ENCODE measurements around the gene PRDM11. TPM values are rescaled to one million over a fixed set of nuclear protein-coding genes. Genes with fewer than 3 reads are reported as not detected.
A peak's percentile ranks its signal among the peaks of the same experiment; 100 is the strongest.

Gene PRDM11
- total and polyA plus RNA-seq, 4 donors = 6.1 to 29.6 (median 18.0) TPM

DNA sequence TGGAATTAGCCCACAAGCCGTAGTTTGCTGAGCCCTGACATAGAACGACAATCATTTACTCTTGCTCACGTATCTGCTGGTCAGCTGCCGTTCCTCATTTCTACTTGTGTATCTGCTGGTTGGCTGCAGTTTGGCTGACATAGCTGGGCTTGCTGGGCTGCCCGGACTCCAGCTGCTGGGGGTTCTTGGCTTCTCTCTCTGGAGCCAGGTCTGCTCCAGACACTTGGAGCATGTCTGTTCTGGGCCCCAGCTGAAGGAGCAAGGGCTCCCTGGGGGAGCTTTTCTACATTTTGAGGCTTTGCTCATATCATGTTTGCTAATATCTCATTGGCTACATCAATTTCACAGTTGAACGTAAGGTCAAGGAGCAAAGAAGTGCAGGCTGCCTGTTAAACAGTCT is 47.3 kb downstream of the PRDM11 start:
- Histone ChIP-seq H3K27ac (ENCODE audit: low read depth in 1 of 2, low read length in 2 of 2) (peak overlapping the region in 1 of 2 donors; percentile 56), H3K4me1 (ENCODE audit: control insufficient read depth in 1 of 2, insufficient read depth in 2 of 2, low read length in 2 of 2) (no peaks in the 10 kb centered on the region), H3K36me3 (ENCODE audit: control insufficient read depth in 1 of 2, insufficient read depth in 2 of 2, low read length in 1 of 2) (no peaks in the 10 kb centered on the region), H3K27me3 (ENCODE audit: control insufficient read depth in 1 of 2, insufficient read depth in 2 of 2, low read length in 1 of 2) (no peaks in the 10 kb centered on the region), H3K9me3 (ENCODE audit: control insufficient read depth, low read length) (no peaks in the 10 kb centered on the region), H3K4me3 (ENCODE audit: low read length in 2 of 2) (no peak overlapping the region)
- WGBS, 2 donors = 20 to 33% methylated on average over 6 of the region's 6 CpGs
- intact Hi-C loops (cut with DNase I) = no loop called here
- DNase-seq (no peak), ATAC-seq (ENCODE audit: low FRiP score) (no peak)

DNA sequence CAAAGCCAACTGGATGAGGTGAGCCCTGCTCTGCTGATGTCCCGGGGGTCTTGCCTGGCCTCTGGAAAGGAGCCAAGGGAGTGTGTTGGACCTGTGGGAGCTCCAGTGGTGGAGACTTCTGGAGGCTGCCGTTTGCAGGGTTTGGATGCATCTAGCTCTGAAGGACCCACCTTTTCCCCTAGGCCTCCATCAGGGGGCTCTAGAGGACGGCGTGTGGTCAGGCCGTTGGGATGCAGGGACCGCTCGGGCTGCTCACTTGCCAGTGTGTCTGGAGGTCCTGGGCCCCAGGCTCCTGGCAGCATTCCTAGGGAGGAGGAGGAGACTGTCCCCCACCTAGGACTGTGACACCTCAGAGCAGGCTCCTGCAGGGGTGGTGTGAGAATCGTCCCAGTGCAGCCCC is 58.3 kb downstream of the PRDM11 start:
- intact Hi-C loops (cut with DNase I) = no loop called here
- no peak overlapping the region for H3K27ac ChIP-seq (ENCODE audit: low read depth in 1 of 2, low read length in 2 of 2)
- H3K4me3 ChIP-seq (ENCODE audit: low read length in 2 of 2) = no peak overlapping the region
- H3K9me3 ChIP-seq (ENCODE audit: control insufficient read depth, low read length) = no peaks in the 10 kb centered on the region
- whole genome bisulfite sequencing, 2 donors = 58 to 61% methylated on average over 8 of the region's 8 CpGs
- ATAC-seq (ENCODE audit: low FRiP score) (no peak), DNase-seq (no peak)
- peaks cover 0 to 3% of the 10 kb centered on the region in 2 donors for H3K4me1 ChIP-seq (ENCODE audit: control insufficient read depth in 1 of 2, insufficient read depth in 2 of 2, low read length in 2 of 2)
- no peaks in the 10 kb centered on the region for H3K27me3 ChIP-seq (ENCODE audit: control insufficient read depth in 1 of 2, insufficient read depth in 2 of 2, low read length in 1 of 2)
- H3K36me3 ChIP-seq (ENCODE audit: control insufficient read depth in 1 of 2, insufficient read depth in 2 of 2, low read length in 1 of 2) = no peaks in the 10 kb centered on the region

DNA sequence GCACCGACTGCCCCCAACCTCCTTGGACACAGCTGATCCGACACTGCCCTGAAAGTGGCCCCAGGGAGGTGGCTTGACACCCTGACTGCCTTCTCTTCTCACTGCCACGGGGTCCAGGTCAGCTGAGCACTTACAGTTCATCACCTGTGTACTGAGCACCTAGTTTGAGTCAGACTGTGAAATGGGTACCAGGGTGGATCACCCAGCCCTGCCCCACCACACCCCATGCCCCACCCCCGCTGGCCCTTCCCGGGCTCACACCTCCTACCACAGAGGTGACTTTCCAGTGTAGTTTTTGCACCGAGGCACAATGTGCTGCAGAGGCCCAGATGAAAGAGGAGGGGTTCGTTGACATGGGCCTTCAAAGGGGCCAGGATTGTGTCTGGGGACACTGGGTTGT is 59.5 kb downstream of the PRDM11 start:
- no peak overlapping the region for H3K27ac ChIP-seq (ENCODE audit: low read depth in 1 of 2, low read length in 2 of 2)
- DNase-seq (no peak), ATAC-seq (ENCODE audit: low FRiP score) (no peak)
- no peaks in the 10 kb centered on the region for H3K36me3 ChIP-seq (ENCODE audit: control insufficient read depth in 1 of 2, insufficient read depth in 2 of 2, low read length in 1 of 2)
- 77 to 83% methylated on average over 7 of the region's 7 CpGs for WGBS, 2 donors
- no peak overlapping the region for H3K4me3 ChIP-seq (ENCODE audit: low read length in 2 of 2)
- no peaks in the 10 kb centered on the region for H3K27me3 ChIP-seq (ENCODE audit: control insufficient read depth in 1 of 2, insufficient read depth in 2 of 2, low read length in 1 of 2)
- intact Hi-C loops (cut with DNase I) = no loop called here
- H3K4me1 ChIP-seq (ENCODE audit: control insufficient read depth in 1 of 2, insufficient read depth in 2 of 2, low read length in 2 of 2) = peaks cover 0 to 3% of the 10 kb centered on the region in 2 donors
- no peaks in the 10 kb centered on the region for H3K9me3 ChIP-seq (ENCODE audit: control insufficient read depth, low read length)

DNA sequence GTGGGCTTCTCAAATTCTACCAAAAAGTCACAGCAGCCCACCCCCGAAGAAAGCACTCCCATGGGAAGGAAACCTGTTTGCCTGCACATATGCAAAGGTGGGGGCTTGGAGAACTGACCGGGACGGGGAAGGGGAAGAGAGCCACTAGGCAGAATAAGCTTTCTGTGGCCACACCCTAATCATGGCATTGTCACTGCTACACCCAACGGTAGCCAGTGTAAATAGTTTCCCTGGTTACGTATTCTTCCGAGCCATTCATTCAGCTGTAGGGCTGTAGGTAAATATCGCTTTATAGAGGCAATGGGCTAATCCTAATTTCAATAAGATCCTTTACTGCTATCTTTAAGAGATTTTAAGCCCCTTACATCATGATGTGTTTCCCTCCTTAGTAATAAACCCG is 61.7 kb downstream of the PRDM11 start:
- Histone ChIP-seq H3K27me3 (ENCODE audit: control insufficient read depth in 1 of 2, insufficient read depth in 2 of 2, low read length in 1 of 2) (no peaks in the 10 kb centered on the region), H3K4me1 (ENCODE audit: control insufficient read depth in 1 of 2, insufficient read depth in 2 of 2, low read length in 2 of 2) (no peaks in the 10 kb centered on the region), H3K36me3 (ENCODE audit: control insufficient read depth in 1 of 2, insufficient read depth in 2 of 2, low read length in 1 of 2) (peaks cover 2% of the 10 kb centered on the region in 2 donors), H3K9me3 (ENCODE audit: control insufficient read depth, low read length) (no peaks in the 10 kb centered on the region), H3K4me3 (ENCODE audit: low read length in 2 of 2) (no peak overlapping the region), H3K27ac (ENCODE audit: low read depth in 1 of 2, low read length in 2 of 2) (peak overlapping the region in 1 of 2 donors; percentile 5)
- WGBS, 2 donors = 84 to 88% methylated on average over 8 of the region's 8 CpGs
- no peak for DNase-seq
- ATAC-seq (ENCODE audit: low FRiP score) = no peak
- intact Hi-C loops (cut with DNase I) = no loop called here

DNA sequence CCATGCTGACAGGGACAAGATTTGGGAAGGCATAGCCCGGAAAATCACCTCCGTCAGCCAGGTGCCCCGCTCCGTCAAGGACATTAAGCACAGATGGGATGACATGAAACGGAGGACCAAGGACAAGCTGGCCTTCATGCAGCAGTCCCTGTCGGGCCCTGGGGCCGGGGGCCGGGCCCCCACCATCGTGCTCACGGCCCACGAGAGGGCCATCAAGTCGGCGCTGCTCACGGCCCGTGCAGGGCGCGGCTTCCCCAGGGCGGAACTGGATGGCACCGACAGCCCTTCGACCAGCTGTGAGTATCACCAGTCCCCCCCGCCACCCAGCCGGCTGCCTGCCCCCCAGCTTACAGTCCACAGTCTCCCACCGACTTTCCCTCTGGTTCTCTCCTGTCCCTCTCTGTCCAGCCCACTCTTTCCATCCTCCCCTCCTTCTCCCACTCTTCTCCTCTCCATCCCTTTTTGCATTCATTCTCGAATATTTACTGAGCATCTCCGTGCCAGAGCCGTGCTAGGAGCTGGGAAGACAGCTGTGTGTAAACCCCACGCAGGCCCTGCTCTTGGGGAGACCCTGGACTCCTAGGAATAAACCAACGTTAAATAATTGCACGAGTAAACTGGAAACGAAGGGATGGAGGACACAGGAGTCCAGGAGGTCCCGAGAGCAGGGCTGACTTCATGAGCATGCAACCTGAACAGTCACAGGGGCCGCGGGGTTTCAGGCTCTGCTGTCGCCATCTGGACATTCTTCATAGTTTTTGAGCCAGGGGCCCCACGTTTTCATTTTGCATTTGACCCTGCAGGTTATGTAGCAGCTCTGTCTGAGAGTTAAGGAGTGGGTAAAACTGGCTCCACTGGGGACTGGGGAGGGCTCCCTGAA is 62.8 kb downstream of the PRDM11 start:
- WGBS, 2 donors = 62 to 65% methylated on average over 29 to 35 of the region's 35 CpGs
- ATAC-seq (ENCODE audit: low FRiP score) (peak; percentile 1), DNase-seq (no peak)
- no peaks in the 10 kb centered on the region for H3K4me1 ChIP-seq (ENCODE audit: control insufficient read depth in 1 of 2, insufficient read depth in 2 of 2, low read length in 2 of 2)
- H3K9me3 ChIP-seq (ENCODE audit: control insufficient read depth, low read length) = no peaks in the 10 kb centered on the region
- no peaks in the 10 kb centered on the region for H3K27me3 ChIP-seq (ENCODE audit: control insufficient read depth in 1 of 2, insufficient read depth in 2 of 2, low read length in 1 of 2)
- peaks cover 2% of the 10 kb centered on the region in 2 donors for H3K36me3 ChIP-seq (ENCODE audit: control insufficient read depth in 1 of 2, insufficient read depth in 2 of 2, low read length in 1 of 2)
- H3K27ac ChIP-seq (ENCODE audit: low read depth in 1 of 2, low read length in 2 of 2) = peak overlapping the region; percentile 28 to 88
- no peak overlapping the region for H3K4me3 ChIP-seq (ENCODE audit: low read length in 2 of 2)
- intact Hi-C loops (cut with DNase I) = no loop called here

DNA sequence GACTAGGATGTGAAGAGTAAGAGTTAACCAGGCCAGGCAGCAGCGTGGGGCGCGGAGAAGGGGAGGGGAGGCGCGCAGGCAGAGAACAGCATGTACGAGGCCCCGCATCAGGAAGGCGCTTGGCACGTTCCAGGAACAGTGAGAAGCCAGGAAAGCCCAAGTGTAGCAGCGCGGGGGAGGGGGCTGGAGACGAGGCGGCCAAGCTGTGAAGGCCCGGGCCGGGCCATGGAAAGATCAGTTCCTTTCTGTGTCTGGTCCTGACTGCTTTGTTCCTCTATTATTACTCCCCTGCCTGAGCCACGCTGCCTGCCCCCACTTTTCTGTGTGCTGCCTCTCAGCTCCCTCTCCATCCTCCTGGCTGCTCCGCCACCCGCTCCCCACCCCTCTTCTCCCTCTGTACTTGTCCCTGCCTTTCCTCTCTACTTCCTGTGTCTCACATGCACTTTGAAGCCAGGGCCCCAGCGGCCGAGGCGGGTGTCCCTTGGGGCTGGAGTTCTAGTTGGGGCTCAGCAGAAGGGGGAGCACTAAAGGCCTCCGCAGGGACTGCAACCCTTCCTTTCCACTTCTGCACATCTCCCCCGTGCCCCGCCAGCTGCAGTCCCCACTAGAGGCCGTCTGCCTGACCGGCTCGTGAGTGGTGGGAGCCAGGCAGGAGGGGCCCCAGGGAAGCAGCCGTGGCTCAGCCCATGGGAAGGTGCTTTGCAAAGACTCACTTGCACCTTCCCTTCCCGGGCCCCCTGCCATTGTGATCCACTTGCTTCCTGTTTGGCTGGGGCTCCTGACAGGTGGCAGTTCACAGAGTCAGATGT is 63.7 kb downstream of the PRDM11 start:
- Histone ChIP-seq H3K9me3 (ENCODE audit: control insufficient read depth, low read length) (no peaks in the 10 kb centered on the region), H3K36me3 (ENCODE audit: control insufficient read depth in 1 of 2, insufficient read depth in 2 of 2, low read length in 1 of 2) (peaks cover 2% of the 10 kb centered on the region in 2 donors), H3K4me3 (ENCODE audit: low read length in 2 of 2) (no peak overlapping the region), H3K27me3 (ENCODE audit: control insufficient read depth in 1 of 2, insufficient read depth in 2 of 2, low read length in 1 of 2) (no peaks in the 10 kb centered on the region), H3K4me1 (ENCODE audit: control insufficient read depth in 1 of 2, insufficient read depth in 2 of 2, low read length in 2 of 2) (no peaks in the 10 kb centered on the region), H3K27ac (ENCODE audit: low read depth in 1 of 2, low read length in 2 of 2) (peak overlapping the region; percentile 65 to 97)
- ATAC-seq (ENCODE audit: low FRiP score) (peak; percentile 92), DNase-seq (peak; percentile 86 to 94)
- 4 to 7% methylated on average over 26 to 29 of the region's 29 CpGs for WGBS, 2 donors
- intact Hi-C loops (cut with DNase I) = no loop called here

DNA sequence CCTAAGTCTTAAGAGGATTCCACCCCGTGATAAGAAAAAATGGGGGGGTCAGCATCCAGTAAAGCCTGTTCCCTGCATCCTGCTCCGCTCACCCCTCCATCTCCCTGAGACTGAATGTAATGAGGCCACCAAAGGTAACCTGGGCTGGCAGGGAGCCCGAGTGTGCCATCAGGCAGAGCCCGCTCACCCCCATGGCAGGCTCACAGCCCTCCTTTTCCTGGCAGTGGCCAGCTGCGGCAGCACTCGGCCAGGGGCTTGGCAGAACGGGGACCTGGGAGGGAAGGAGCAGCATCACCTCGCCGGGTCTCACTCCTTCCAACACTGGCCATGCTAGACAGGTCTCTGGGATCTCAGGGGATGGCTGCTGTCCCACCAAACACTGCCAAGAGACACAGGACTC is 64.4 kb downstream of the PRDM11 start:
- intact Hi-C loops (cut with DNase I) = no loop called here
- peaks cover 2% of the 10 kb centered on the region in 2 donors for H3K36me3 ChIP-seq (ENCODE audit: control insufficient read depth in 1 of 2, insufficient read depth in 2 of 2, low read length in 1 of 2)
- WGBS, 2 donors = 53 to 63% methylated on average over 9 of the region's 9 CpGs
- no peaks in the 10 kb centered on the region for H3K9me3 ChIP-seq (ENCODE audit: control insufficient read depth, low read length)
- H3K27me3 ChIP-seq (ENCODE audit: control insufficient read depth in 1 of 2, insufficient read depth in 2 of 2, low read length in 1 of 2) = no peaks in the 10 kb centered on the region
- ATAC-seq (ENCODE audit: low FRiP score) (no peak), DNase-seq (no peak)
- H3K4me1 ChIP-seq (ENCODE audit: control insufficient read depth in 1 of 2, insufficient read depth in 2 of 2, low read length in 2 of 2) = no peaks in the 10 kb centered on the region
- H3K27ac ChIP-seq (ENCODE audit: low read depth in 1 of 2, low read length in 2 of 2) = peak overlapping the region; percentile 65 to 97
- no peak overlapping the region for H3K4me3 ChIP-seq (ENCODE audit: low read length in 2 of 2)

DNA sequence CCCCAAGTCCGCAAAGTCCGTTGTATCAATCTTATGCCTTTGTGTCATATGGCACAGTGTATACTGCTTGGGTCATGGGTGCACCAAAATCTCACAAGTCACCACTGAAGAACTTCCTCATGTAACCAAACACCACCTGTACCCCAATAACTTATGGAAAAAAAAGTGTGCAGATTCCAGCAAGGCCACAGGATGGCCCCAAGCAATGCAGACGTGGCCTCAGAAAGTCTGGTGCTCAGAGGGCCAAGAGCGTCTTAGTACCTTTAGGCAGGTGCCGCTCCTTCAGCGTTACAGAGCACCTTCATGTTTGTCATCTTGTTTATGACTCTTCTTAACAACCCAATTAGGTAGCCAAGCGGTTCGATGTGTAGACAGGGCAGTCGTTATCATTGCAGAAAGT is 65.3 kb downstream of the PRDM11 start:
- no peak for DNase-seq
- no peak overlapping the region for H3K27ac ChIP-seq (ENCODE audit: low read depth in 1 of 2, low read length in 2 of 2)
- H3K4me1 ChIP-seq (ENCODE audit: control insufficient read depth in 1 of 2, insufficient read depth in 2 of 2, low read length in 2 of 2) = no peaks in the 10 kb centered on the region

More for the DNA sequence above, 65.3 kb downstream of the PRDM11 start:
- WGBS, 2 donors = 91 to 95% methylated on average over 9 of the region's 9 CpGs
- no peak overlapping the region for H3K4me3 ChIP-seq (ENCODE audit: low read length in 2 of 2)
- no peaks in the 10 kb centered on the region for H3K9me3 ChIP-seq (ENCODE audit: control insufficient read depth, low read length)
- H3K27me3 ChIP-seq (ENCODE audit: control insufficient read depth in 1 of 2, insufficient read depth in 2 of 2, low read length in 1 of 2) = no peaks in the 10 kb centered on the region
- peaks cover 2% of the 10 kb centered on the region in 2 donors for H3K36me3 ChIP-seq (ENCODE audit: control insufficient read depth in 1 of 2, insufficient read depth in 2 of 2, low read length in 1 of 2)
- intact Hi-C loops (cut with DNase I) = no loop called here
- ATAC-seq (ENCODE audit: low FRiP score) = no peak

Data from aorta (tissue), 5 donors.